Fibroblast of skin of back (primary cell): ENCODE results near the gene UVSSA.
"Not testable (repeated sequence)": the region's sequence is repeated elsewhere in the genome, so short reads cannot be mapped to it uniquely, and the experiment has no call there.

Source experiments
- DNase-seq: peaks from one replicate; pipeline ENCODE4 v3.0.0-alpha.2; 2013

UVSSA gene

GRCh38 chr4:1377606-1378261 lies 30.7 kb downstream of the UVSSA start:
- DNase-seq: no peak

- DNase-seq: no peak
Measured at GRCh38 chr4:1378559-1379231, 31.7 kb downstream of the UVSSA start.

- no peak for DNase-seq
Measured at GRCh38 chr4:1379351-1379781, 32.4 kb downstream of the UVSSA start.

GRCh38 chr4:1379801-1380331 lies 32.9 kb downstream of the UVSSA start:
- DNase-seq: no peak

GRCh38 chr4:1380368-1381151 lies 33.6 kb downstream of the UVSSA start:
- no peak for DNase-seq

GRCh38 chr4:1381181-1381621 lies 34.2 kb downstream of the UVSSA start:
- DNase-seq: no peak

GRCh38 chr4:1381944-1382541 lies 35.0 kb downstream of the UVSSA start:
- DNase-seq: no peak

- DNase-seq: no peak
Measured at GRCh38 chr4:1382776-1383727, 36.0 kb downstream of the UVSSA start.

GRCh38 chr4:1383728-1384591 lies 37.0 kb downstream of the UVSSA start:
- DNase-seq: no peak

- no peak for DNase-seq
Measured at GRCh38 chr4:1384675-1385372, 37.8 kb downstream of the UVSSA start.

- no peak for DNase-seq
Measured at GRCh38 chr4:1385373-1386340, 38.6 kb downstream of the UVSSA start.

- DNase-seq: not testable (repeated sequence)
Measured at GRCh38 chr4:1393363-1393762, 46.4 kb downstream of the UVSSA start.

- DNase-seq: no peak
Measured at GRCh38 chr4:1393866-1394265, 46.9 kb downstream of the UVSSA start.

- DNase-seq: not testable (repeated sequence)
Measured at GRCh38 chr4:1394554-1395388, 47.8 kb downstream of the UVSSA start.

- not testable (repeated sequence) for DNase-seq
Measured at GRCh38 chr4:1395389-1395820, 48.4 kb downstream of the UVSSA start.

- DNase-seq: no peak
Measured at GRCh38 chr4:1395941-1396805, 49.2 kb downstream of the UVSSA start.
